NOMO-1 treated with dmso at 0.1 percent for 144 hours (cell line): Measurements from ENCODE around the gene CHP2.

Experiments
- DNase-seq: peaks from one replicate; lab custom pipeline; 2025; ENCODE audit not compliant: unreplicated experiment; lab: John Stamatoyannopoulos, UW

The CHP2 gene

GRCh38 chr16:23807028-23807427, 52.2 kb downstream of the CHP2 start:
- peak; percentile 52 for DNase-seq
